T-helper 2 cell treated with Interferon-gamma antibody and Interleukin-4, amounts not matched to agents 100 ng/mL and 5 ng/mL, for 36 hours (primary cell): ENCODE results near the gene ABCE1. TPM values are rescaled to one million over a fixed set of nuclear protein-coding genes. Genes with fewer than 3 reads are reported as not detected.

ENCODE experiments used
- intact Hi-C: fragments of 100-400 bp; cut with micrococcal nuclease; formaldehyde crosslinking; loops from one replicate; pipeline ENCODE4 v1.15.1; 2023
- total RNA-seq: library from RNA; stranded (reverse); gene quantifications from 2 replicates; pipeline ENCODE4 v1.2.3, GENCODE V29; 2022

Gene ABCE1
- total RNA-seq, 1 donor from 2014 or later = 95.9 TPM

GRCh38 chr4:145171911-145172310, 73.8 kb downstream of the ABCE1 start:
- intact Hi-C loops = no loop called here

- intact Hi-C loops = loop anchor here (1.0 to 5.0 kb wide), 4 partner anchors 8 to 1000 kb away; partner anchors contain the start of gene LSM6
Observed at GRCh38 chr4:145176641-145177432, 78.7 kb downstream of the ABCE1 start.

- intact Hi-C loops = loop anchor here (1.0 to 5.0 kb wide), 4 partner anchors 8 to 1000 kb away; partner anchors contain the start of gene LSM6
Observed at GRCh38 chr4:145177511-145177905, 79.4 kb downstream of the ABCE1 start.

GRCh38 chr4:145177906-145178538, 79.9 kb downstream of the ABCE1 start:
- intact Hi-C loops = loop anchor here (1.0 to 5.0 kb wide), 5 partner anchors 9 to 999 kb away; partner anchors contain the start of gene LSM6

GRCh38 chr4:145178740-145179280, 80.7 kb downstream of the ABCE1 start:
- intact Hi-C loops = loop anchor here (2.0 to 5.0 kb wide), 3 partner anchors 48 to 998 kb away; partner anchors contain the start of gene LSM6

Other genes starting within 250 kb of the ABCE1 start
- gene ANAPC10, start 115 bp upstream of the ABCE1 start, total RNA-seq = 25.3 and 27.0 TPM in 2 replicates
- gene OTUD4, start 82.3 kb downstream of the ABCE1 start, total RNA-seq = 50.8 and 53.8 TPM in 2 replicates